HG03469 (cell line): ENCODE data around the gene FAM229A.

Experiments
- ATAC-seq: cut with Tn5 transposase; IDR thresholded peaks from one replicate; pipeline ENCODE4 v1.9.1; 2021; ENCODE audit warnings: mild to moderate bottlenecking, moderate library complexity, moderate number of reproducible peaks; ENCODE audit not compliant: unreplicated experiment

The FAM229A gene

GRCh38 chr1:32350785-32351398, 11.4 kb downstream of the FAM229A start:
- ATAC-seq, result peak; percentile 13

GRCh38 chr1:32349211-32349708, 13.0 kb downstream of the FAM229A start:
- no peak for ATAC-seq

- ATAC-seq, result no peak
Measured at GRCh38 chr1:32346532-32347157, 15.6 kb downstream of the FAM229A start.

GRCh38 chr1:32345289-32345827, 16.9 kb downstream of the FAM229A start:
- ATAC-seq, result no peak

GRCh38 chr1:32342704-32343103, 19.6 kb downstream of the FAM229A start:
- no peak for ATAC-seq

- ATAC-seq, result no peak
Measured at GRCh38 chr1:32341971-32342370, 20.3 kb downstream of the FAM229A start.

GRCh38 chr1:32341186-32341757, 21.0 kb downstream of the FAM229A start:
- ATAC-seq, result no peak

- no peak for ATAC-seq
Measured at GRCh38 chr1:32339363-32339978, 22.8 kb downstream of the FAM229A start.

- no peak for ATAC-seq
Measured at GRCh38 chr1:32338637-32339145, 23.6 kb downstream of the FAM229A start.

GRCh38 chr1:32337855-32338636, 24.2 kb downstream of the FAM229A start:
- no peak for ATAC-seq

GRCh38 chr1:32336963-32337675, 25.2 kb downstream of the FAM229A start:
- no peak for ATAC-seq

- no peak for ATAC-seq
Measured at GRCh38 chr1:32336591-32336932, 25.7 kb downstream of the FAM229A start.

GRCh38 chr1:32335790-32336590, 26.3 kb downstream of the FAM229A start, which contains the start of gene MARCKSL1:
Gene MARCKSL1 (minus strand): TSS chr1:32336233. CDS start chr1:32336033, 200 bp downstream.
- ATAC-seq, result no peak

GRCh38 chr1:32335535-32335789, 26.8 kb downstream of the FAM229A start:
- no peak for ATAC-seq

- ATAC-seq, result no peak
Measured at GRCh38 chr1:32334864-32335534, 27.3 kb downstream of the FAM229A start.

GRCh38 chr1:32334274-32334861, 27.9 kb downstream of the FAM229A start:
- no peak for ATAC-seq

GRCh38 chr1:32333251-32333963, 28.9 kb downstream of the FAM229A start:
- no peak for ATAC-seq
